ENCODE data around the gene PKN1. TPM values are rescaled to one million over a fixed set of nuclear protein-coding genes. Genes with fewer than 3 reads are reported as not detected.

The PKN1 gene
- total RNA-seq, 2 experiments from 2014 or later: 173 to 176 TPM

DNA sequence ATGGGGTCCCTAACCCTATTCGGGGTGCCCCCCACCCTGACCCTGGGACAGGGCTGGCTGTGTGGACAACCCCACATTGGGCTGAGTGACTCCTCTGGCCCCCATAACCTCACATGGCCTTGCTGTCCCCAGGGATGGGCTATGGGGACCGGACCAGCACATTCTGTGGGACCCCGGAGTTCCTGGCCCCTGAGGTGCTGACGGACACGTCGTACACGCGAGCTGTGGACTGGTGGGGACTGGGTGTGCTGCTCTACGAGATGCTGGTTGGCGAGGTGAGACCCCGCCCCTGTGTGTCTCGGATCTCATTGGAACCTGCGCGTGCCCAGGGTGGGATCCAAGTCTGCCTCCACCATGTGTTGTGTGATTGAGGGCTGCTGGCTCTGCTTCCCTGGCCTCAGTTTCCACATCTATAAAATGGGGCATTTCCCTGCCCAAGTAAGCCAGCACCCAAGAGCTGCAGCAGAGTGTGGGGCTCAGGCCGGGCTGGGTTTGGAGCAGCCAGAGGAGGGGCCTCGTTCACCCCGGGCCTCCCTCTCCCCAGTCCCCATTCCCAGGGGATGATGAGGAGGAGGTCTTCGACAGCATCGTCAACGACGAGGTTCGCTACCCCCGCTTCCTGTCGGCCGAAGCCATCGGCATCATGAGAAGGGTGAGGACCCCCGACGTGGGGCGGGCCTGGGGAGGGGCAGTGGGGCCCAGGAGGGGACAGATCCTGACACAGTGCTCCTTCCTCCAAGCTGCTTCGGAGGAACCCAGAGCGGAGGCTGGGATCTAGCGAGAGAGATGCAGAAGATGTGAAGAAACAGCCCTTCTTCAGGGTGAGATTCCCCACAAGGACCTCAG is 37.1 kb downstream of the PKN1 start:
- peaks cover 18% of the 10 kb centered on the region for H3K4me1 Mint-ChIP-seq
- DNase-seq: no peak
- peaks cover 16% of the 10 kb centered on the region for H3K27me3 Mint-ChIP-seq
- no peak overlapping the region for H3K27ac Mint-ChIP-seq
- ChIA-PET CTCF (no interaction called here), POLR2A (no interaction called here)
- peaks cover 11% of the 10 kb centered on the region for H3K36me3 Mint-ChIP-seq (ENCODE audit: low read depth)
- intact Hi-C loops (cut with DNase I, micrococcal nuclease): loop anchor here (5.0 to 10.0 kb wide), 3 partner anchors 55 to 333 kb away; partner anchors contain the start of genes ASF1B (in 1 of the 2) and DDX39A (in 1 of the 2)
- ATAC-seq: no peak
- no peak overlapping the region for H3K4me3 Mint-ChIP-seq
- no peaks in the 10 kb centered on the region for H3K9me3 Mint-ChIP-seq (ENCODE audit: low read depth)

DNA sequence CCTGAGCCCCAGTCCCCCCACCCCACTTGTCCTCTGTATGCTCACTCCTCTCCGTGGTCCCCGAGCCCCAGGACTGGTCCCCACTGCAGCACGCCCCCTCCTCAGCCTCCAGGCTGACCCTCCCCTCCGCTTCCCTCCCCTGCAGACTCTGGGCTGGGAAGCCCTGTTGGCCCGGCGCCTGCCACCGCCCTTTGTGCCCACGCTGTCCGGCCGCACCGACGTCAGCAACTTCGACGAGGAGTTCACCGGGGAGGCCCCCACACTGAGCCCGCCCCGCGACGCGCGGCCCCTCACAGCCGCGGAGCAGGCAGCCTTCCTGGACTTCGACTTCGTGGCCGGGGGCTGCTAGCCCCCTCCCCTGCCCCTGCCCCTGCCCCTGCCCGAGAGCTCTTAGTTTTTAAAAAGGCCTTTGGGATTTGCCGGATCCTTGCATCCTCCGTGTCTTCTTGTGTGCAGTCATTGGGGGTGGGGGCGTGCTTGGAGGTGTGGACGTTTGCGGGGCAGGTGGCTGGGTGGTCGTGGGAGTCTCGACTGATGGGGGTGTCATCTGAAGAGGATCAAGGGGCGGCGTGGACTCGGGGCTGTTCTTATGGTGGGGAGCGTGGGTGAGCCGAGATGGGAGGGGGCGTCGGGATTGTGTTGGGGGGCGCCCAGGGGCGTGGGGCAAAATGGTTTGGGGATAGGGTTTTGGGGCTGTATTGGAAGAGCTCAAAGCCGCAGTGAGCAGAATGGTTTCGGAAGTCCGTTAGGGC is 38.5 kb downstream of the PKN1 start:
- DNase-seq: no peak
- Mint-ChIP-seq H3K4me3 (no peak overlapping the region), H3K9me3 (ENCODE audit: low read depth) (no peaks in the 10 kb centered on the region), H3K27me3 (peaks cover 16% of the 10 kb centered on the region), H3K4me1 (peaks cover 31% of the 10 kb centered on the region), H3K27ac (no peak overlapping the region), H3K36me3 (ENCODE audit: low read depth) (peaks cover 8% of the 10 kb centered on the region)
- CTCF ChIA-PET: interaction anchor here (0.5 to 2.0 kb wide), 14 partner anchors 11 to 657 kb away, joined by 3 to 17 read pairs (median 4); partner anchors contain the start of genes ASF1B and PKN1
- POLR2A ChIA-PET: no interaction called here
- no peak for ATAC-seq
- intact Hi-C loops (cut with DNase I, micrococcal nuclease): loop anchor here (1.0 to 10.0 kb wide), 6 partner anchors 39 to 335 kb away; partner anchors contain the start of genes ASF1B (in 2 of the 2) and DDX39A (in 2 of the 2)

DNA sequence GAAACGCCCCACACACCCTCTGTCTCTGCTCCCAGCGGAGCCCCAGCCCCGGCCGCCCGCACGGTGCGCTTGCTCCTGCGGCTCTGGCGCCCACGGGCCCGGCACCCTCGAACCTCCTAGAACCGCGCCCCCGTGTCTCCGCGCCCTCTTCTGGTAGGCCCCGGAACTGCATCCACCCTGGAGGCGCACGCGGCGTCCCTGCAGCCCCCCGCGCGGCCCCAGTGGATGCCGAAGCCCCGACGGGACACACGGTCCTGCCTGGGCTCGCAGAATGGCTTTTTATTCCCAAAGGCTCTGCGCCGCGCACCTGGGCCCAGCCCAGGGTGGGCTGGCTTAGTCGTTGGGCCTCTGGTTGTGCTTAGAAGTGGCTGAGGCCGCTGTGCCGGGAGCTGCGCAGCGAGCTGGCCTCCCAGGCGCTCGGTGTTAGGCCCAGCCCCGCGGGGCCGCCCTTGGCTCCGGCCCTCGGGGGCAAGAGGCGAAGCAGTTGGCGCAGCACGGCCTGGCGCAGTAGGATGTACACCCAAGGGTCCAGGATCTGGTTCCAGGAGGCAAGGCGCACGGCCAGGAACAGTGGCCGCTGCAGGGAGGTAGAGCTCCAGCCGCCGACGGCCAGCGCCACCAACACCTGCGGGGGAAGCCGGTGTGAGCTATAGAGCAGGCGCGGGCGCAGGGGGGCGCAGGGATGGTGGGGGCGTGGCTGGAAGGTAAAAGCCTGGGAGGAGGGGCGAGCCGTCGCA is 39.3 kb downstream of the PKN1 start:
- peaks cover 16% of the 10 kb centered on the region for H3K27me3 Mint-ChIP-seq
- peak; percentile 93 for DNase-seq
- ChIA-PET CTCF (interaction anchor here (0.5 to 2.0 kb wide), 19 partner anchors 10 to 656 kb away, joined by 3 to 17 read pairs (median 4); partner anchors contain the start of genes ASF1B and PKN1), POLR2A (interaction anchor here (0.6 to 0.9 kb wide), 3 partner anchors 46 to 522 kb away, joined by 3 to 6 read pairs (median 5); no protein-coding TSS in a partner anchor)
- no peak overlapping the region for H3K27ac Mint-ChIP-seq
- no peaks in the 10 kb centered on the region for H3K9me3 Mint-ChIP-seq (ENCODE audit: low read depth)
- H3K4me3 Mint-ChIP-seq: no peak overlapping the region
- intact Hi-C loops (cut with DNase I, micrococcal nuclease): loop anchor here (1.0 to 10.0 kb wide), 6 partner anchors 40 to 336 kb away; partner anchors contain the start of genes ASF1B (in 2 of the 2) and DDX39A (in 2 of the 2)
- peaks cover 8% of the 10 kb centered on the region for H3K36me3 Mint-ChIP-seq (ENCODE audit: low read depth)
- ATAC-seq: peak; percentile 56
- H3K4me1 Mint-ChIP-seq: peaks cover 32% of the 10 kb centered on the region

DNA sequence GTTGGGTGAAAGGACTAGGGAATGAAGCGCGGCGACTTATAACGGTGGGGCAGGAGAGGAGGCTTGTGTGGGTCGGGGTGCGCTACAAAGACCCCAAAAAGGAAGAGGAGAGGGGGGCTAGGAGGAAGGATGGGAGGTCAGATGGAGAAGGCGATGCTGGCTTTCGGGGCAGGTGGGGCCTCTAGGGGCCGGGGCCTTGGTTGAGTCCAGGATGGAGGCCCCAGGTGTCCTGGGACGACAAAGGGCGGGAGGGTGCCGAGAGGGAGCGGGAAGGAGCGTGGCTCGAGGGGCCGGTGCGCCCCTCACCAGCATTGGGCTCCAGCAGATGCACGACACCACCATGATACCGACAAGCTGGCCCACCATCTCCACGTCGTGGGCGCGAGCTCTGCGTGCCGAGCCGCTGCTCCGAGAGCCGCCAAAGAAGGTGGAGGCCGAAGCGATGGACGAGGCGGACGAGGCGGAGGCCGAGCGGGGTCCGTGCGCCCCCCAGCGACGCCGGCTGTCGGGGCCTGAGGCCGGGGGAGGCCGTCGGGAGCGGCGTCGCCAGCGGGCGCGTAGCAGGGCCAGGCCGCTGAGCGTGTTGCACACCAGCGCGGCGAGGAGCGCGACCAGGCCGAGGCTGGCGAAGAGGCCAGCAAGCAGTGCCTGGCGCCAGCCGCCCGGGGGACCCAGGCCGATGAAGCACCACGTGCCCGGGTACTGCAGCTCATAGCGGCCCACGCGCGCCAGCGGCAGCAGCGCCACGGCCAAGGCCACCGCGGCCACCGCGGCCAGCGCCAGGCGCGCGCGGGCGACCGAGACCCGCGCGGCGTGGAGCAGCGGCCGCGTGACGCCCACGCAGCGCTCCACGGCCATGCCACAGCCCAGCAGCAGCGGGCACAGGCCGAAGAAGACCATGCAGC is 40.2 kb downstream of the PKN1 start:
- ATAC-seq (no peak), DNase-seq (no peak)
- H3K36me3 Mint-ChIP-seq (ENCODE audit: low read depth): peaks cover 8% of the 10 kb centered on the region
- H3K4me3 Mint-ChIP-seq: no peak overlapping the region
- peaks cover 32% of the 10 kb centered on the region for H3K4me1 Mint-ChIP-seq
- intact Hi-C loops (cut with DNase I, micrococcal nuclease): loop anchor here (2.0 to 10.0 kb wide), 5 partner anchors 55 to 337 kb away; partner anchors contain the start of genes ASF1B (in 2 of the 2) and DDX39A (in 2 of the 2)
- peaks cover 16% of the 10 kb centered on the region for H3K27me3 Mint-ChIP-seq
- H3K9me3 Mint-ChIP-seq (ENCODE audit: low read depth): no peaks in the 10 kb centered on the region
- CTCF ChIA-PET: interaction anchor here (0.5 to 2.0 kb wide), 14 partner anchors 9 to 366 kb away, joined by 3 to 17 read pairs (median 4); partner anchors contain the start of genes ASF1B and PKN1
- POLR2A ChIA-PET: interaction anchor here (0.6 to 0.9 kb wide), 3 partner anchors 45 to 337 kb away, joined by 3 to 5 read pairs (median 3); no protein-coding TSS in a partner anchor
- H3K27ac Mint-ChIP-seq: no peak overlapping the region

DNA sequence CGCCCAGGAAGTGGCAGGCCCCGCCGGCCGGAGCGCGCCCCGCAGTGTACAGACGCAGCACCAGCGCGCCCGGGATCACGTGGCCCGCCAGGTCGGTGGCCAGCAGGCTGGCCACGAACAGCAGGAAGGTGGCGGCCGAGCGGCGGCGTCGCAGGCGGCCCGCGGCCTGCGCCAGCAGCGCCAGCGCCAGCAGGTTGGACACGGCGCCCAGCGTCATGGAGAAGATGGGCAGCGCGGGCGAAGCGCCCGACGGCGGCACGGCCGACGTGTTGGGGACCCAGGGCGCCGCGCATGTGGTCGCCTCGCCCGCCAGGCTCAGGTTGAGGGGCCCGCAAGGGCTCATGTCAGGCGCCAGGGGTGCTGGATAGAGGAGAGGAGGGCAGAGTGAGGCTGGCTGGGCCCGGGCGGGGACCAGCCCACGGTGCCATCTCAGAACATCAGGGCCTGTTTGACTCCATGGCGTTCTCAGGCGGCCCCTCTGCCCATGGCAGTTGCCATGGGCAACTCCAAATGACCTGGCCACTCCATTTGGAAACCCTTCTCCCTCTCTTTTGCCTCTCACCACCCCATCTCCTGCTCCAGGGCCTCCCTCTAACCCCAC is 41.0 kb downstream of the PKN1 start:
- Mint-ChIP-seq H3K27ac (no peak overlapping the region), H3K9me3 (ENCODE audit: low read depth) (no peaks in the 10 kb centered on the region), H3K4me3 (no peak overlapping the region), H3K36me3 (ENCODE audit: low read depth) (peaks cover 12% of the 10 kb centered on the region), H3K27me3 (peaks cover 16% of the 10 kb centered on the region), H3K4me1 (peaks cover 32% of the 10 kb centered on the region)
- ChIA-PET CTCF (no interaction called here), POLR2A (no interaction called here)
- ATAC-seq (no peak), DNase-seq (no peak)
- intact Hi-C loops (cut with DNase I, micrococcal nuclease): loop anchor here (2.0 to 10.0 kb wide), 5 partner anchors 55 to 337 kb away; partner anchors contain the start of genes ASF1B (in 2 of the 2) and DDX39A (in 2 of the 2)

DNA sequence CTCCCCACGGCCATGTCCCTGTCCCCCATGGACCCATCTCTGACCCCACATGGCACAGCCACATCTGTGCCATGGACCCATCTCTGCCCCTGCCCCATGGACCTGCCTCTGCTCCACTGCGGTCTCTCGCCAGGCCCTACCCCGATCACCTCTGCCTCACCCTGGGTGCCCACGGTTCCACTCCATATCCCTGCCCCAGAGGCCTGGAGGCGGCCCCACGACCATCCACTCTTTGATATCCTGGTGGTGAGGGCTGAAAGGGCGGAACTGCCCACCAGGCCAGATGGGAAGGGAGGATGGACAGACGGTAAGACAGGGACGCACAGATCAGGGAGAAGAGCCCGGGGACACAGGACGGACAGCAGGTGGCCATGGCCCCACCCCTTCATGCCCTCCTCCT is 41.7 kb downstream of the PKN1 start:
- intact Hi-C loops (cut with DNase I, micrococcal nuclease): loop anchor here (5.0 to 10.0 kb wide), 4 partner anchors 60 to 593 kb away; partner anchors contain the start of genes ASF1B (in 1 of the 2) and DDX39A (in 1 of the 2)
- Mint-ChIP-seq H3K27me3 (peaks cover 16% of the 10 kb centered on the region), H3K27ac (no peak overlapping the region), H3K36me3 (ENCODE audit: low read depth) (peaks cover 12% of the 10 kb centered on the region), H3K4me3 (peak overlapping the region; percentile 7), H3K9me3 (ENCODE audit: low read depth) (no peaks in the 10 kb centered on the region), H3K4me1 (peaks cover 32% of the 10 kb centered on the region)
- CTCF ChIA-PET: interaction anchor here (0.6 to 0.7 kb wide), 2 partner anchors 43 to 338 kb away, joined by 3 read pairs; no protein-coding TSS in a partner anchor
- no peak for DNase-seq
- ATAC-seq: no peak
- POLR2A ChIA-PET: no interaction called here

DNA sequence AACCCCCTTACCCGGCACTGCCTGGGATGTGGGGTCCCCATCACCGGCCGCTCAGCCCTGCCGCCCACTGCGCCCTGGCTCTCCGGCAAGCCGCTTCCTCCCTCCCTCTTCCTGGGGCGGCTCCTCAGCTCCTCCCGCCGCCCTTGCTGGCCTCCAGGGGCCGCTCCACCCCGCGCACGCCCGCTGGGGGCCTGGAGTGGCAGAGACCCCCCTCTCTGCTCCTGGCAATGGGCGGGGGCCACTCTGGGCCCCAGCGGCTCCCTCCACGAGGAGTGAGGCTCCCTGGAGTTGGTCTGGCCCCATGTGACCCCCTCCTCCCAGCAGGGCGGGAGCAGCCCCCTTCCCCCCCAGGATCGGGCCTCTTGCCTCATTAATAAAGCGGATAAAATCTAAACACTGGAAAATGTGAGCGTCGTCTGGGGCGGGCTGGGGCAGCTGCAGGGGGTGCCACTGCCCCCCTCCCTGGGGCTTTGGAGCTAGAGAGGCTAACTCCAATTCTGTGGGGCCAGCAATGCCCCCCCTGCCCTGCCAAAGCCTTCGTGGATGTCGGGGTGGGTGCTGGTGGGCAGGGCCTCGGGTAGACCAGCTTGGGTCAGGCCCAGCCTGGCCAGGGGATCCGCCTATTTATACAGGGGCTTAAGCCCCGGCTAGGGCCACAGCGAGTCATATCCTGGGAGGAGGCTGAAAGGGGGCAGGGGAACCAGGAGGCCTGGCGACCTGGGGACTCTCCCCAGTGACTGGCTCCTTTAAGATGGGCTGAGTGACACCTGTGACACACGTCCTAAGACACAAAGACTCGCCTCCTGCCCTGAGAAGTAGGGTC is 42.4 kb downstream of the PKN1 start, which contains the start of gene PTGER1:
Gene PTGER1 (minus strand): TSS at position 104 of the 823 bp plus-strand sequence. CDS start 1,034 bp downstream, outside the sequence.
- Mint-ChIP-seq H3K4me1 (peaks cover 32% of the 10 kb centered on the region), H3K4me3 (peak within 1 kb of the TSS; percentile 7), H3K36me3 (ENCODE audit: low read depth) (peaks cover 12% of the 10 kb centered on the region), H3K27ac (peak within 1 kb of the TSS; percentile 27), H3K9me3 (ENCODE audit: low read depth) (no peaks in the 10 kb centered on the region), H3K27me3 (peaks cover 16% of the 10 kb centered on the region)
- intact Hi-C loops (cut with DNase I, micrococcal nuclease): loop anchor here (5.0 to 10.0 kb wide), 2 partner anchors 61 to 593 kb away; partner anchors contain the start of gene DDX39A (in 1 of the 2)
- peak; percentile 85 for ATAC-seq
- DNase-seq: peak; percentile 79
- ChIA-PET POLR2A (no interaction called here), CTCF (interaction anchor here (0.6 to 0.7 kb wide), 3 partner anchors 41 to 338 kb away, joined by 3 read pairs; no protein-coding TSS in a partner anchor)

DNA sequence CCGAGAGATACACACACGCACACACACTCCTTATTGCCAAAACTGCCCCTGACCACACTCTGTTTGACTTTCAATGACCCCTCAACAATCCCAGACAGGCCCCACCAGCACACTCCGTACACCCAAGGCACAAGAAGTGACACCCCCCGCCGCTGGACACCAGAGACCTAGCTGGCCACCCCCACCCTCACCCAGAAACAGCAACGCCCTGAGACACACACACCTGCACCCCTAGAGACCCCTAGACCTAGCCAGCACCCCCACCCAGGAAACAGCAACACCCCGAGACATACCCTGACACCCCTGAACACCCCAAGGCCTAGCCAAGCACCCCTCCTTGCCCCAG is 43.2 kb downstream of the PKN1 start:
- H3K9me3 Mint-ChIP-seq (ENCODE audit: low read depth): no peaks in the 10 kb centered on the region
- intact Hi-C loops (cut with DNase I, micrococcal nuclease): loop anchor here (5.0 to 10.0 kb wide), 2 partner anchors 61 to 594 kb away; partner anchors contain the start of gene DDX39A (in 1 of the 2)
- ChIA-PET POLR2A (no interaction called here), CTCF (interaction anchor here (1.2 kb wide), 1 partner anchor 9 kb away, joined by 4 read pairs; no protein-coding TSS in a partner anchor)
- no peak for DNase-seq
- no peak overlapping the region for H3K4me3 Mint-ChIP-seq
- no peak for ATAC-seq
- peaks cover 16% of the 10 kb centered on the region for H3K27me3 Mint-ChIP-seq
- peaks cover 32% of the 10 kb centered on the region for H3K4me1 Mint-ChIP-seq
- H3K36me3 Mint-ChIP-seq (ENCODE audit: low read depth): peaks cover 8% of the 10 kb centered on the region
- H3K27ac Mint-ChIP-seq: no peak overlapping the region

Measured in activated CD4-positive, alpha-beta T cell treated with anti-CD3 and anti-CD28 coated beads for 36 hours (primary cell).